ENCODE data around the gene AHR.

- no peak for TF ChIP-seq CTCF (IDR thresholded peaks at IDR 0.05)
- TF ChIP-seq EP300 (IDR thresholded peaks at IDR 0.05): no peak
- no peak for TF ChIP-seq POLR2A (IDR thresholded peaks at IDR 0.05)
- TF ChIP-seq POLR2AphosphoS5 (IDR thresholded peaks at IDR 0.05): no peak
These were observed 37.7 kb downstream of the AHR start for GRCh38 chr7:17336168-17336567.

Measured in upper lobe of left lung (tissue), 4 donors.